ENCODE results near the gene PHLDB2.
"Not testable (repeated sequence)": the region's sequence is repeated elsewhere in the genome, so short reads cannot be mapped to it uniquely, and the experiment has no call there.

The PHLDB2 gene

GRCh38 chr3:111859061-111859973 lies at the start of gene PHLDB2:
TSS of gene PHLDB2 (plus strand) at chr3:111859265. CDS start at chr3:111884078, 24,813 bp downstream.
- peak; percentile 94 for DNase-seq (ENCODE audit: low spot score)

GRCh38 chr3:111810909-111811308 lies 48.2 kb upstream of the PHLDB2 start:
- DNase-seq (ENCODE audit: low spot score), result no peak

GRCh38 chr3:111811811-111812210 lies 47.3 kb upstream of the PHLDB2 start:
- DNase-seq (ENCODE audit: low spot score), result no peak

GRCh38 chr3:111812701-111813100 lies 46.4 kb upstream of the PHLDB2 start:
- no peak for DNase-seq (ENCODE audit: low spot score)

- no peak for DNase-seq (ENCODE audit: low spot score)
These were observed 45.6 kb upstream of the PHLDB2 start for GRCh38 chr3:111813441-111813840.

- no peak for DNase-seq (ENCODE audit: low spot score)
These were observed 45.1 kb upstream of the PHLDB2 start for GRCh38 chr3:111813979-111814378.

GRCh38 chr3:111816771-111817170 lies 42.3 kb upstream of the PHLDB2 start:
- DNase-seq (ENCODE audit: low spot score), result not testable (repeated sequence)

- no peak for DNase-seq (ENCODE audit: low spot score)
These were observed 39.1 kb upstream of the PHLDB2 start for GRCh38 chr3:111819927-111820326.

GRCh38 chr3:111820651-111821050 lies 38.4 kb upstream of the PHLDB2 start:
- DNase-seq (ENCODE audit: low spot score), result no peak

GRCh38 chr3:111821891-111822290 lies 37.2 kb upstream of the PHLDB2 start:
- DNase-seq (ENCODE audit: low spot score), result no peak

GRCh38 chr3:111822804-111823203 lies 36.3 kb upstream of the PHLDB2 start:
- no peak for DNase-seq (ENCODE audit: low spot score)

- DNase-seq (ENCODE audit: low spot score), result no peak
These were observed 35.7 kb upstream of the PHLDB2 start for GRCh38 chr3:111823341-111823855.

- no peak for DNase-seq (ENCODE audit: low spot score)
These were observed 34.7 kb upstream of the PHLDB2 start for GRCh38 chr3:111824351-111824750.

- DNase-seq (ENCODE audit: low spot score), result no peak
These were observed 31.2 kb upstream of the PHLDB2 start for GRCh38 chr3:111827871-111828270.

- no peak for DNase-seq (ENCODE audit: low spot score)
These were observed 30.5 kb upstream of the PHLDB2 start for GRCh38 chr3:111828530-111828929.

GRCh38 chr3:111829023-111829422 lies 30.0 kb upstream of the PHLDB2 start:
- no peak for DNase-seq (ENCODE audit: low spot score)

- no peak for DNase-seq (ENCODE audit: low spot score)
These were observed 27.2 kb upstream of the PHLDB2 start for GRCh38 chr3:111831840-111832239.

- no peak for DNase-seq (ENCODE audit: low spot score)
These were observed 22.0 kb upstream of the PHLDB2 start for GRCh38 chr3:111837112-111837511.

- DNase-seq (ENCODE audit: low spot score), result no peak
These were observed 20.9 kb upstream of the PHLDB2 start for GRCh38 chr3:111838133-111838532.

- no peak for DNase-seq (ENCODE audit: low spot score)
These were observed 13.0 kb upstream of the PHLDB2 start for GRCh38 chr3:111846039-111846438.

GRCh38 chr3:111846717-111847116 lies 12.3 kb upstream of the PHLDB2 start:
- DNase-seq (ENCODE audit: low spot score), result no peak

GRCh38 chr3:111848283-111848682 lies 10.8 kb upstream of the PHLDB2 start:
- DNase-seq (ENCODE audit: low spot score), result no peak

GRCh38 chr3:111848778-111849177 lies 10.3 kb upstream of the PHLDB2 start:
- no peak for DNase-seq (ENCODE audit: low spot score)

- DNase-seq (ENCODE audit: low spot score), result no peak
These were observed 8.5 kb upstream of the PHLDB2 start for GRCh38 chr3:111850537-111850936.
